ENCODE results near the gene CREBBP. TPM values are rescaled to one million over a fixed set of nuclear protein-coding genes. Genes with fewer than 3 reads are reported as not detected.
"Not testable (repeated sequence)": the region's sequence is repeated elsewhere in the genome, so short reads cannot be mapped to it uniquely, and the experiment has no call there.

CREBBP gene
- 35.3 TPM for total RNA-seq
- long read RNA-seq, partial matches to known transcripts = 4 of 9 reads
- long read RNA-seq, other reads (novel, unspliced or antisense) = 4 of 9 reads

GRCh38 chr16:3880623-3881498 is at the start of gene CREBBP:
TSS of gene CREBBP (minus strand) at chr16:3880713. CDS start at chr16:3879916, 797 bp downstream.
- intact Hi-C loops (cut with DNase I) = no loop called here
- DNase-seq = peak; percentile 92
- ATAC-seq (ENCODE audit: poor library complexity) = peak; percentile 94

GRCh38 chr16:3927147-3927546 is 46.6 kb upstream of the CREBBP start:
- ATAC-seq (ENCODE audit: poor library complexity); intact Hi-C loops (cut with DNase I); DNase-seq: not testable (repeated sequence)

- no peak for ATAC-seq (ENCODE audit: poor library complexity)
- intact Hi-C loops (cut with DNase I) = no loop called here
- no peak for DNase-seq
Measured at GRCh38 chr16:3924763-3925162, 44.2 kb upstream of the CREBBP start.

GRCh38 chr16:3922241-3922640 is 41.7 kb upstream of the CREBBP start:
- intact Hi-C loops (cut with DNase I) = no loop called here
- ATAC-seq (ENCODE audit: poor library complexity) (no peak), DNase-seq (no peak)

- ATAC-seq (ENCODE audit: poor library complexity) = no peak
- DNase-seq = no peak
- intact Hi-C loops (cut with DNase I) = no loop called here
Measured at GRCh38 chr16:3920206-3920605, 39.7 kb upstream of the CREBBP start.

GRCh38 chr16:3919413-3919812 is 38.9 kb upstream of the CREBBP start:
- intact Hi-C loops (cut with DNase I) = no loop called here
- no peak for ATAC-seq (ENCODE audit: poor library complexity)
- no peak for DNase-seq

- DNase-seq = no peak
- intact Hi-C loops (cut with DNase I) = no loop called here
- ATAC-seq (ENCODE audit: poor library complexity) = no peak
Measured at GRCh38 chr16:3915426-3916260, 35.1 kb upstream of the CREBBP start.

- no peak for DNase-seq
- no peak for ATAC-seq (ENCODE audit: poor library complexity)
- intact Hi-C loops (cut with DNase I) = no loop called here
Measured at GRCh38 chr16:3912897-3913296, 32.4 kb upstream of the CREBBP start.

- intact Hi-C loops (cut with DNase I) = no loop called here
- no peak for ATAC-seq (ENCODE audit: poor library complexity)
- DNase-seq = no peak
Measured at GRCh38 chr16:3912373-3912772, 31.9 kb upstream of the CREBBP start.

GRCh38 chr16:3911741-3912140 is 31.2 kb upstream of the CREBBP start:
- ATAC-seq (ENCODE audit: poor library complexity); DNase-seq; intact Hi-C loops (cut with DNase I): not testable (repeated sequence)

- intact Hi-C loops (cut with DNase I) = no loop called here
- DNase-seq = no peak
Measured at GRCh38 chr16:3909791-3910583, 29.5 kb upstream of the CREBBP start.

GRCh38 chr16:3908951-3909437 is 28.5 kb upstream of the CREBBP start:
- DNase-seq (no peak), ATAC-seq (ENCODE audit: poor library complexity) (no peak)
- intact Hi-C loops (cut with DNase I) = no loop called here

More at GRCh38 chr16:3909791-3910583, 29.5 kb upstream of the CREBBP start:
- no peak for ATAC-seq (ENCODE audit: poor library complexity)

- intact Hi-C loops (cut with DNase I) = no loop called here
- DNase-seq = no peak
- no peak for ATAC-seq (ENCODE audit: poor library complexity)
Measured at GRCh38 chr16:3907586-3907985, 27.1 kb upstream of the CREBBP start.

- DNase-seq (no peak), ATAC-seq (ENCODE audit: poor library complexity) (no peak)
- intact Hi-C loops (cut with DNase I) = no loop called here
Measured at GRCh38 chr16:3906363-3906762, 25.9 kb upstream of the CREBBP start.

GRCh38 chr16:3904875-3905274 is 24.4 kb upstream of the CREBBP start:
- no peak for DNase-seq
- ATAC-seq (ENCODE audit: poor library complexity) = no peak
- intact Hi-C loops (cut with DNase I) = no loop called here

- no peak for ATAC-seq (ENCODE audit: poor library complexity)
- intact Hi-C loops (cut with DNase I) = no loop called here
- DNase-seq = no peak
Measured at GRCh38 chr16:3890091-3890490, 9.6 kb upstream of the CREBBP start.

- DNase-seq (no peak), ATAC-seq (ENCODE audit: poor library complexity) (no peak)
- intact Hi-C loops (cut with DNase I) = no loop called here
Measured at GRCh38 chr16:3889059-3889458, 8.5 kb upstream of the CREBBP start.

GRCh38 chr16:3885999-3886398 is 5.5 kb upstream of the CREBBP start:
- ATAC-seq (ENCODE audit: poor library complexity); intact Hi-C loops (cut with DNase I); DNase-seq: not testable (repeated sequence)

- intact Hi-C loops (cut with DNase I) = no loop called here
- ATAC-seq (ENCODE audit: poor library complexity) = no peak
- DNase-seq = no peak
Measured at GRCh38 chr16:3884398-3884797, 3.9 kb upstream of the CREBBP start.
